AG09319 (cell line): ENCODE results near the gene DOCK1.

Experiments used
- DNase-seq: peaks from one replicate; pipeline ENCODE4 v3.0.0-alpha.2; 2010; ENCODE audit warnings: low read depth; ENCODE audit errors: extremely low read depth
- CTCF ChIP-seq: IDR thresholded peaks from 2 replicates; pipeline ENCODE4 v1.5.1; 2011; ENCODE audit warnings: low read depth, mild to moderate bottlenecking, inconsistent platforms, low read length, moderate library complexity

Gene DOCK1

GRCh38 chr10:127458016-127458810 is 553.0 kb downstream of the DOCK1 start:
- no peak for DNase-seq
- no peak for TF ChIP-seq CTCF

GRCh38 chr10:127458829-127459228 is 553.6 kb downstream of the DOCK1 start:
- no peak for TF ChIP-seq CTCF
- DNase-seq, result no peak

- TF ChIP-seq CTCF, result no peak
- no peak for DNase-seq
Observed at GRCh38 chr10:127459918-127460317, 554.7 kb downstream of the DOCK1 start.

GRCh38 chr10:127462643-127463295 is 557.5 kb downstream of the DOCK1 start:
- no peak for TF ChIP-seq CTCF
- no peak for DNase-seq

- no peak for DNase-seq
- no peak for TF ChIP-seq CTCF
Observed at GRCh38 chr10:127463548-127463947, 558.3 kb downstream of the DOCK1 start.

GRCh38 chr10:127464561-127464960 is 559.3 kb downstream of the DOCK1 start:
- DNase-seq, result no peak
- no peak for TF ChIP-seq CTCF

GRCh38 chr10:127467811-127468210 is 562.6 kb downstream of the DOCK1 start:
- TF ChIP-seq CTCF, result no peak
- DNase-seq, result no peak
